ENCODE data around the gene GPR62. TPM values are rescaled to one million over a fixed set of nuclear protein-coding genes. Genes with fewer than 3 reads are reported as not detected.
"Not testable (repeated sequence)": the region's sequence is repeated elsewhere in the genome, so short reads cannot be mapped to it uniquely, and the experiment has no call there.

GPR62 gene, protein sequence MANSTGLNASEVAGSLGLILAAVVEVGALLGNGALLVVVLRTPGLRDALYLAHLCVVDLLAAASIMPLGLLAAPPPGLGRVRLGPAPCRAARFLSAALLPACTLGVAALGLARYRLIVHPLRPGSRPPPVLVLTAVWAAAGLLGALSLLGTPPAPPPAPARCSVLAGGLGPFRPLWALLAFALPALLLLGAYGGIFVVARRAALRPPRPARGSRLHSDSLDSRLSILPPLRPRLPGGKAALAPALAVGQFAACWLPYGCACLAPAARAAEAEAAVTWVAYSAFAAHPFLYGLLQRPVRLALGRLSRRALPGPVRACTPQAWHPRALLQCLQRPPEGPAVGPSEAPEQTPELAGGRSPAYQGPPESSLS
- not detected in 2 replicates for total RNA-seq

DNA sequence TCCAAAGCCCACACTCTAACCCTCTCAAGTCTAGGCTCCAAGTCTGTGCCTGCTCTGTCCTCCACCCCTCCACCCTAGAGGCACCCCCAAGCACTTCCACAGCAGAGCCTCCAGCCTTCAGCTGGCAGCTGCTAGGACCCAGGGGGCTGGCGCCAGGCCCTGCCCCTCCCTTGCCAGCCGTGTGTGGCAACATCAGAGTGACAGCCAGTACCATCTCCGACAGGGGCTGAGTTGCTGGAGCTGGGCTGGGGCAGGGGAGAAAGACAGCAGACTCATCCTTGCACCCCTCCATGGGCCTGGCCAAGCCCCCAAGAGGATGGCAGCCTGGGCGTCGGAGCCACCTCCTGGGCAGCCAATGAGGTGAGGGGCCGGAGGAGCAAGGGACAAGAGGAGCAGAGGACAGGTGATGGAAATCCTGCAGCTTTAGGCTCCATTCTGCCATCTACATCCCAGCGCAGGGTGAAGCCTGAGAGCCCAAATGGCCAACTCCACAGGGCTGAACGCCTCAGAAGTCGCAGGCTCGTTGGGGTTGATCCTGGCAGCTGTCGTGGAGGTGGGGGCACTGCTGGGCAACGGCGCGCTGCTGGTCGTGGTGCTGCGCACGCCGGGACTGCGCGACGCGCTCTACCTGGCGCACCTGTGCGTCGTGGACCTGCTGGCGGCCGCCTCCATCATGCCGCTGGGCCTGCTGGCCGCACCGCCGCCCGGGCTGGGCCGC is at the start of gene GPR62:
Gene GPR62, plus strand, starts transcription at position 207 of the 718 bp plus-strand sequence. Its CDS starts 272 bp downstream, at position 479.
- Mint-ChIP-seq H3K36me3 (ENCODE audit: low read depth) (peaks cover 3% of the 10 kb centered on the region), H3K9me3 (no peaks in the 10 kb centered on the region), H3K4me1 (no peaks in the 10 kb centered on the region), H3K27ac (no peak within 1 kb of the TSS), H3K4me3 (no peak within 1 kb of the TSS), H3K27me3 (peaks cover 29% of the 10 kb centered on the region)
- intact Hi-C loops (cut with micrococcal nuclease): no loop called here
- no peak for DNase-seq

DNA sequence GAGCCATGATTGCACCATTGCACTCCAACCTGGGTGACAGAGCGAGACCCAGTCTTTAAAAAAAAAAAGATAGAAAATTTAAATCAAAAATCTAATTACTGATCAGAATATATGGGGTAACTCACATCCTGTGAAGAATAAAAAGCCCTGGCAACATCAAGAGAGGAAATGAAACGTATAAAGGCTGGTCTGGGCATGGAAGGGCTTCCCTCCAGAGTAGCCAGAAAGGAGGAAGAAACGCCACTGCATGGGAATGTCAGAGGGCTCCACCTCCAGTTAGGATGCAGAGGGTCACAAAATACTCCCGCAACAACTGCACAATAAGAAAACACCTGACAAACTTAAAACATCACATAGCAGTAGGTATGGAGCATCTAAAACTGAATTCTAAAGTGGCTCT is 47.2 kb upstream of the GPR62 start:
- intact Hi-C loops (cut with micrococcal nuclease): no loop called here
- no peak for DNase-seq
- Mint-ChIP-seq H3K4me1 (no peaks in the 10 kb centered on the region), H3K27me3 (no peaks in the 10 kb centered on the region), H3K4me3 (no peak overlapping the region), H3K36me3 (ENCODE audit: low read depth) (no peaks in the 10 kb centered on the region), H3K27ac (no peak overlapping the region), H3K9me3 (peaks cover 10% of the 10 kb centered on the region)

DNA sequence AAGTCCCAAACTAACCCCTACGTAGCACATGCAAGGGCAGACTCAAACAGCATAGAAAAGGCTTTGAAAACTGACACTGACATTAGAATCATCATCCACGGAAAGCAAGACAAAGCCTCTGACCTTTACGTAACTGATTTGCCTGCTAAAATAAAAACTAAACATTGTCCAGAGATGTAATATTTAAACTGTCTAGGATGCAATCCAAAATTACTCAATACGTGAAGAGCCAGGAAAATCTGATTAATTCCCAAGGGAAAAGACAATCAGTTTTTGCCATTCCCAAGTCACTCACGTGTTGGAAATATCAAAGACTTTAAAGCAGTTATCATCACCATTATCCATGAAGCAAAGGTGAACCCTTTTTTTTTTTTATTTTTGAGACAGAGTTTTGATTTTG is 38.8 kb upstream of the GPR62 start:
- peaks cover 14% of the 10 kb centered on the region for H3K27me3 Mint-ChIP-seq
- no peak overlapping the region for H3K27ac Mint-ChIP-seq
- H3K36me3 Mint-ChIP-seq (ENCODE audit: low read depth): no peaks in the 10 kb centered on the region
- no peak overlapping the region for H3K4me3 Mint-ChIP-seq
- intact Hi-C loops (cut with micrococcal nuclease): no loop called here
- no peaks in the 10 kb centered on the region for H3K4me1 Mint-ChIP-seq
- no peak for DNase-seq
- H3K9me3 Mint-ChIP-seq: no peaks in the 10 kb centered on the region

DNA sequence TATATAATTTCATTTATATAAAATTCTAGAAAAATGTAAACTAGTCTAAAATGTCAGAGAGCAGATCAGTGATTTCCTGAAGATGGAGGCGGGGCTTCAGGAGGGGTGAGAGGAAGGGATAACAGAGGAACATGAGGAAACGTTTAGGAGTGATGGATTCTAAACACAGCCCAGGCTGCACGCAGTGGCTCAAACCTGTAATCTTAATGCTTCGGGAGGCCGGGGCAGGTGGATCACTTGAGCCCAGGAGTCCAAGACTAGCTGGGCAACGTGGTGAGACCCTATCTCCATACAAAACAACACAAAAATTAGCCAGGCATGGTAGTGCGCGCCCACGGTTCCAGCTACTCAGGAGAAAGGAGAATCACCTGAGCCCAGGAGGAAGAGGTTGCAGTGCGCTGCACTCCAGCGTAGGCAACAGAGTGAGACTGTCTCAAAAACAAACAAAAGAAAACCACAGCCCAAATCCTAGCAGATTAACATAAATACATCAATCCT is 34.1 kb upstream of the GPR62 start:
- Mint-ChIP-seq H3K27ac (no peak overlapping the region), H3K4me3 (no peak overlapping the region), H3K36me3 (ENCODE audit: low read depth) (no peaks in the 10 kb centered on the region), H3K4me1 (no peaks in the 10 kb centered on the region), H3K27me3 (peaks cover 15% of the 10 kb centered on the region), H3K9me3 (no peaks in the 10 kb centered on the region)
- intact Hi-C loops (cut with micrococcal nuclease): no loop called here
- DNase-seq: no peak

DNA sequence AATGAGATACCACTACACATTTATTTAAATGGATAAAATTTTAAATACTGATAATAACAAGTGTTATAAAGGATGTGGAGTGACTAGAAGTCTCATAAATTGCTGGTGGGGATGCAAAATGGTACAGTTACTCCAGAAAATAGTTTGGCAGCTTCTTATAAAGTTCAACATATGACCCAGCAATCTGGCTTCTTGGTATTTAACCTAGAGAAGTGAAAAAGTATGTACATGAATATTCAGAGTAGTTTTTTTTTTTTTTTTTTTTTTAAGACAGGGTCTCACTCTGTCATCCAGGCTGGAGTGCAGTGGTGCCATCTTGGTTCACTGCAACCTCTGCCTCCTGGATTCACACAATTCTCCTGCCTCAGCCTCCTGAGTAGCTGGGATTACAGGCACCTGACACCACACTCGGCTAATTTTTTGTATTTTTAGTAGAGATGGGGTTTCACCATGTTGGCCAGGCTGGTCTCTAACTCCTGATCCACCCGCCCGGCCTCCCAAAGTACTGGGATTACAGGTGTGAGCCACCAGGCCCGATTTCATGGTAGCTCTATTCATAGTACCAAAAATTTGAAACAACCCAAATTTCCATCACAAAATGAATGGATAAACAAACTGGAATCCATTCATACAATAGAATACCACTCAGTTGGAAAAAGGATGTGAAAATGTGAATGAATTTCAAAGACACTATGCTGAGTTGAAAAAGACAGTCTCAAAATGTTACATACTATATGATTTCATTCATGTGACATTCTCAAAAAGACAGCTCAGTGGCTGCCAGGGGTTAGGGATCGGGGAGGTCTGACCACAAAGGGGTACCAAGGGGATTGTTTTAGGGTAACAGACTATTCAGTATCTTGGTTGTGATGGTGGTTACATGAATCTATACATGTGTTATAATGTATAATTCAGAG is 27.9 kb upstream of the GPR62 start:
- H3K9me3 Mint-ChIP-seq: no peaks in the 10 kb centered on the region
- DNase-seq: no peak
- H3K36me3 Mint-ChIP-seq (ENCODE audit: low read depth): peaks cover 6% of the 10 kb centered on the region
- intact Hi-C loops (cut with micrococcal nuclease): no loop called here
- H3K4me3 Mint-ChIP-seq: no peak overlapping the region
- no peaks in the 10 kb centered on the region for H3K4me1 Mint-ChIP-seq
- no peak overlapping the region for H3K27ac Mint-ChIP-seq
- H3K27me3 Mint-ChIP-seq: no peaks in the 10 kb centered on the region

DNA sequence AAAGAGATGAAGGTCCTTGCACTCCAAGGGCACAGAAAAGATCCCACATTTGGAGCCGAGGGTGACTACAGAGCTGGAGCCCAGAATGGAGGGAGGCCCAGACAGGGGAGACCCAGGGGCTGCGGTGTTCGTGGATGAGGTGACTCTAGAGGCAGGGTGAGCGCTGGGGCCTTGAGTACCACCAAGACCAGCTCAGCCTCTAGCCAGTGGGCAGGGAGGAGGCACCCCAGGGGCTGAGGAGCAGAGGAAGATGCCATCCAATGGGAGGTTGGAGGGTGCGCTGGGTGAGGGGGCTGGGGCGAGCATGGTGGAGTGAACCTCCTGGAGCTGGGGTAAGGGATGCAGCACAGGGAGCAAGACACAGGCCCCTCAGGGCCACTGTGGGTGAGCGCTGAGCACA is 26.7 kb upstream of the GPR62 start:
- no peak overlapping the region for H3K4me3 Mint-ChIP-seq
- intact Hi-C loops (cut with micrococcal nuclease): no loop called here

DNA sequence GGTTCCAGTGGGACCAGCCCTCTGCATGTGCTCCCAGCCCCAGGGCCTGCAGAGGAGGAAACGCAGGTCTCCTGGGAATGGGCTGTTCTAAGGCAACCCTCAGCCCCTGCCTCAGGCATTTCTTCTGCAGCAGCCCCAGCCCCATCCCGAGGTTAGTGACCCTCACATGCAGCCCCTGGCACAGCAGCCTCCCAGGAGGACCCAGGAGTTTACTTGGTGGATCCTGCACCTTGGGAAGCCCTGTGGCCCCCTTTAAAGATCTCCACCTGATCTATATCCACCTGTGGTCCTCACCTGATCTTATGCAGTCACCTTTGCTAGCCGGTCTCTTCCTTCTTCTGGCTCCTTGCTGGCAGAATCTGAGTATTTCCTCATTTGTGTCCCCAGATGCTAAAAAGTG is 26.2 kb upstream of the GPR62 start:
- H3K27me3 Mint-ChIP-seq; DNase-seq; H3K27ac Mint-ChIP-seq; H3K4me3 Mint-ChIP-seq; H3K4me1 Mint-ChIP-seq; intact Hi-C loops (cut with micrococcal nuclease); H3K9me3 Mint-ChIP-seq: not testable (repeated sequence)
- peaks cover 16% of the 10 kb centered on the region for H3K36me3 Mint-ChIP-seq (ENCODE audit: low read depth)

More for the DNA sequence above, 26.7 kb upstream of the GPR62 start:
- peaks cover 11% of the 10 kb centered on the region for H3K36me3 Mint-ChIP-seq (ENCODE audit: low read depth)
- H3K27ac Mint-ChIP-seq: no peak overlapping the region
- H3K4me1 Mint-ChIP-seq: no peaks in the 10 kb centered on the region
- H3K9me3 Mint-ChIP-seq: no peaks in the 10 kb centered on the region
- no peak for DNase-seq
- H3K27me3 Mint-ChIP-seq: no peaks in the 10 kb centered on the region

DNA sequence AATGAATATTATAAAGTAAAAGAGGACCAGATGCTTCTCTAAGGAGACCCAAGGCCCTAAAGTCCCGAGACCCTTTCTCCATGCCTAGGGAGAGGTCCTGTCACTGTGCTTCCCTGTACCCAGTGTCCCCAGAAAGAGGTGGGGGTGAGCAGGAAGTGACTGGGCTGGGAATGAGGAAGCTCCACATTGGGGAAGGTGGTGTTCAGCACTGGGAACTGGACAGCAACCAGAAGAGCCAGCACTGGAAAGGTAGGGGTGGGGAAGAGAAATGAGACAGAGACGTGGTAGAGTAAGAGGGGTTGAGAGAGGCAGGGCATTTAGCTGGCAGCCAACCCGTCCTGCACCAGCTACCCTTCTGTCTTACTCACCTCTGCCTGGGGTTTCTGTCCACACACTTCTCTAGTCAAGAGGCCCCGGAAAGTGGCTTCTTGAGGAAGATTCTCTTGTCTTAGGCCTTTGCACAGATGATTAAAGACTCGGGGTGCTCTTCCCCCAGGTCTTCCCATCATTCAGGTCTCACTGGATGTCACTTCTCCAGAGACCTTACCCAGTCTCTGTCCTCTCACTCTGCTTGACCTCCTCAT is 25.7 kb upstream of the GPR62 start:
- no peaks in the 10 kb centered on the region for H3K4me1 Mint-ChIP-seq
- H3K27me3 Mint-ChIP-seq: no peaks in the 10 kb centered on the region
- DNase-seq: no peak
- H3K27ac Mint-ChIP-seq: no peak overlapping the region
- intact Hi-C loops (cut with micrococcal nuclease): no loop called here
- H3K9me3 Mint-ChIP-seq: no peaks in the 10 kb centered on the region
- no peak overlapping the region for H3K4me3 Mint-ChIP-seq
- H3K36me3 Mint-ChIP-seq (ENCODE audit: low read depth): peaks cover 19% of the 10 kb centered on the region

DNA sequence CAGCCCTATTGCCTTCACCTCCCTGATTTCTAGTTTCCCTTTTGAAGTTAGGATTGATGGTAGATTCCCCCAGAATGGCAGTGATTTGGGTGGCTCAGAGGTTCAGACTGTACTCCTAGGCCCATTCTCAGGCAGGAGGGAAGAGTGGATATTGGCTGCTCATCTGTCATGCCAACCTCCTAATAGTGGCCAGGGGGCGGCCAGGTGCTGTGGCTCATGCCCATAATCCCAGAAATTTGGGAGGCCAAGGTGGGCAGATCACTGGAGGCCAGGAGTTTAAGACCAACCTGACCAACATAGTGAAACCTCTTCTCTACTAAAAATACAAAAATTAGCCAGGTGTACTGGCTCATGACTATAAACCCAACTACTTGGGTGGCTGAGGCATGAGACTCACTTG is 24.7 kb upstream of the GPR62 start:
- H3K4me3 Mint-ChIP-seq: no peak overlapping the region
- no peak overlapping the region for H3K27ac Mint-ChIP-seq
- no peak for DNase-seq
- H3K4me1 Mint-ChIP-seq: no peaks in the 10 kb centered on the region
- peaks cover 25% of the 10 kb centered on the region for H3K36me3 Mint-ChIP-seq (ENCODE audit: low read depth)
- intact Hi-C loops (cut with micrococcal nuclease): no loop called here
- no peaks in the 10 kb centered on the region for H3K9me3 Mint-ChIP-seq
- no peaks in the 10 kb centered on the region for H3K27me3 Mint-ChIP-seq

DNA sequence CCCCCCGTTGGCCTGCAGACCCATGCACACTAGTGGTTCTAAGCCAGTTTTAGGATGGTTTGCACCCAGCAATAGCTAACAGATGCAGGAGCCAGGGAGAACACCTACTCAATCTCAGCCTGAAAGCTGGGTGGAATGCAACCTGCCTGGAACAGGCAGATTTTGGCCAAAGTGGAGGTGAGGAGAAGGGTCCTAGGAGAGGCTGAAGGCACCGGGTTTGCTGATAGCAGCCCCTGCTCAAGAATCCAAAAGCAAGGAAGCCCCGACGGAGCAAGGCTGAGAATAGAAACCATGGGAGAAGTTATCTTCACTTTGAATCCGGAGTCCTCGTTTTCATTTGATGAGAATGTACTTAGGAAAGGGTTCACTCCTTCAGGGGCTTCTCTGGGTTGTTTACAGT is 23.4 kb upstream of the GPR62 start:
- H3K27ac Mint-ChIP-seq: no peak overlapping the region
- intact Hi-C loops (cut with micrococcal nuclease): no loop called here
- no peaks in the 10 kb centered on the region for H3K27me3 Mint-ChIP-seq
- H3K9me3 Mint-ChIP-seq: no peaks in the 10 kb centered on the region
- no peak for DNase-seq
- H3K4me1 Mint-ChIP-seq: no peaks in the 10 kb centered on the region
- H3K4me3 Mint-ChIP-seq: no peak overlapping the region
- peaks cover 32% of the 10 kb centered on the region for H3K36me3 Mint-ChIP-seq (ENCODE audit: low read depth)

DNA sequence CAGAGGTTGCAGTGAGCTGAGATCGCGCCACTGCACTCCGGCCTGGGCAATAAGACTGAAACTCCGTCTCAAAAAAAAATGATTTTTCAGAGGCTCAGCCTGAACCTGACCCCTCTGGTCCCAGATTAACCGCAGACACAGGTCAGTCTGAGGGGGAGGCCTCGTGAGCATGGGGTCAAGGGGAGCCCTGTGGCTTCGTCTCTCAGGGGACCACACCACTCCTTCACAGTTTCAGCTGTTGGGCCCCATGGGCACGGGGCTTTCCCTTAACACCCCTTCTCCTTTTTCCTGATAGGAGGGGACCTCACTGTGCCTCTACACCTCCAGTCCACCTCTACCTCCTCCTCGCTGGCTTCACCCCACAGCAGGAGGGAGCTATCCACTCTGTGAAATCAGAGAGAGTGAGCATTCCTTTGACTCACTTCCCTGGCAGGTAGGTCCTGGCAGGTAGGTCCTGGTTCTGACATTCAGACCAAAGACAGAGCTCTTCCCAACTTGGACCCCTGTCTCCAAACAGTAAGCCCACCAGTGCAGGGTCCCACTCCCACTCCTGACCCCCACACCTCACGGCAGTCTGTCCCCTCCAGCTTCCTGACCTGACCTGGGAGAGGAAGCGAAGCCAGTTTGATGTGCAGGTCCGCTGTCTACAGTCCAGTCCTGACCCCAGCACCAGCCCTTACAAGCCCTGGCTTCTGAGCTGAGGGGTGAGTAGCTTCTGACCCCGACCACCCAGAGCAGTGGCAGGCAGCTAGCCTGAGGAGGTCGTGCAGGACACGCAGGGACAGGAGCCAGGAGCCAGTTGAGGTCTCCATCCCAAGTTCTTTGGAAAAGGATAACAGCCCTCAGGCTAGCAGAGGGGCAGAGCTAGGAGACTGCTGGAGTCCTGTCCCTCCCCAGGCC is 22.5 kb upstream of the GPR62 start:
- intact Hi-C loops (cut with micrococcal nuclease): no loop called here
- Mint-ChIP-seq H3K36me3 (ENCODE audit: low read depth) (peaks cover 42% of the 10 kb centered on the region), H3K4me1 (peaks cover 2% of the 10 kb centered on the region), H3K4me3 (no peak overlapping the region), H3K27me3 (no peaks in the 10 kb centered on the region), H3K9me3 (no peaks in the 10 kb centered on the region), H3K27ac (no peak overlapping the region)
- DNase-seq: no peak

DNA sequence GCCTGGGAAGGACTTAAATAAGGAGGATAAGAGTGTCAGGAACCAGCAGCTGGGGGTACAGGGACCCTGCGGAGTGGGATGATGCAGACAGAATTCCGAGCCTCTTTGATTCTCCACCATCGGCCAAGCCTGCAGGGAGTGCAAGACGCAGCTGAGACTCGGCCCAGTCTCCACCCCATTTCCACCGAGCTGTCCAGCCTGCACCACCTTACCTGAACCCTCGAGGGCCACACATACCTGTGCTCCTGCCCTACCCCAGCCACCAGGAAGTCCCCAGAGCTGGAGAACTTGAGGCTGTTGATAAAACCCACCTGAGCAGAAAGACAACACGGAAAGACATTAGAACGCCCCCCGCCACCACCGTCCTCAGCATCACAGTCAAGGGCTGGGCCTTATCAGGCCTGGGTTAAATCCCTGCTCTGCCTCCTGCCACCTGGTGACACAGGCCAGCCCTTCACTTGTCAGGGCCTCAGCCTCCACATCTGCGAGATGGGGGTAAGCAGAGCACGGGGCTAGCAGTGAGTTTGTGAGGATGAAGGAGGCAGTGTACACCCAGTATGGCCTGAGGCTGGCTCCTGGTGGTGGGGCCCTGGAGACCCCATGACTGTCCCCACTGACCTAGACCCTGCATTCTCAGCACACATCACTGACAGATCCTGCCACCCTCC is 21.6 kb upstream of the GPR62 start:
- H3K4me1 Mint-ChIP-seq: peaks cover 5% of the 10 kb centered on the region
- no peaks in the 10 kb centered on the region for H3K9me3 Mint-ChIP-seq
- no peak overlapping the region for H3K27ac Mint-ChIP-seq
- intact Hi-C loops (cut with micrococcal nuclease): no loop called here
- no peak for DNase-seq
- H3K36me3 Mint-ChIP-seq (ENCODE audit: low read depth): peaks cover 48% of the 10 kb centered on the region
- H3K4me3 Mint-ChIP-seq: no peak overlapping the region
- H3K27me3 Mint-ChIP-seq: no peaks in the 10 kb centered on the region
